Neural cell (in vitro differentiated cells): Measurements from ENCODE around the gene OLFM4. TPM values are rescaled to one million over a fixed set of nuclear protein-coding genes. Genes with fewer than 3 reads are reported as not detected.

ENCODE experiments used
- H2AFZ ChIP-seq: fragments of 200-600, 300-800 bp; sonication (generic), shearing (Covaris generic); 2 replicates; pipeline ENCODE4 v1.6.0; 2014; ENCODE audit warnings: low read depth, mild to moderate bottlenecking, antibody characterized with exemption, low read length, moderate library complexity
- H3F3A ChIP-seq: fragments of 200-600 bp; shearing (Covaris generic); 2 replicates; pipeline ENCODE4 v1.6.1; 2016; ENCODE audit warnings: mild to moderate bottlenecking, moderate library complexity, mixed read lengths, antibody characterized with exemption, low read length; ENCODE audit not compliant: insufficient read depth, poor library complexity, severe bottlenecking
- H3K27ac ChIP-seq: fragments of 200-600, 300-800 bp; sonication (generic), shearing (Covaris generic); 2 replicates; pipeline ENCODE4 v1.5.1; 2014; ENCODE audit warnings: mild to moderate bottlenecking, low read length, moderate library complexity
- H3K27me3 ChIP-seq: fragments of 300-800, 200-600 bp; sonication (generic), shearing (Covaris generic); 2 replicates; pipeline ENCODE4 v1.6.0; 2014; ENCODE audit warnings: mild to moderate bottlenecking, low read depth, low read length, moderate library complexity; ENCODE audit not compliant: insufficient read depth
- H3K36me3 ChIP-seq: fragments of 300-800, 200-600 bp; sonication (generic), shearing (Covaris generic); 2 replicates; pipeline ENCODE4 v1.5.1; 2014; ENCODE audit warnings: mild to moderate bottlenecking, antibody characterized with exemption, low read length, moderate library complexity; ENCODE audit not compliant: insufficient read depth
- H3K4me2 ChIP-seq: fragments of 300-800, 200-600 bp; sonication (generic), shearing (Covaris generic); 2 replicates; pipeline ENCODE4 v1.6.0; 2014; ENCODE audit warnings: mild to moderate bottlenecking, low read length
- H3K4me3 ChIP-seq: fragments of 300-800, 200-600 bp; sonication (generic), shearing (Covaris generic); 2 replicates; pipeline ENCODE4 v1.5.1; 2014; ENCODE audit warnings: mild to moderate bottlenecking, low read length, moderate library complexity
- H3K79me2 ChIP-seq: fragments of 200-600 bp; shearing (Covaris generic); replicated peaks from 2 replicates; pipeline ENCODE4 v1.6.0; 2014; ENCODE audit warnings: mild to moderate bottlenecking, low read length, moderate library complexity; ENCODE audit not compliant: insufficient read depth
- H3K9ac ChIP-seq: fragments of 300-800, 200-600 bp; sonication (generic), shearing (Covaris generic); 2 replicates; pipeline ENCODE4 v1.6.1; 2016; ENCODE audit warnings: mild to moderate bottlenecking, low read length, mixed read lengths
- H3K9me2 ChIP-seq: fragments of 200-600 bp; shearing (Covaris generic); 2 replicates; pipeline ENCODE4 v1.6.1; 2016; ENCODE audit warnings: mild to moderate bottlenecking, low read length, mixed read lengths; ENCODE audit not compliant: insufficient read depth
- H3K9me3 ChIP-seq: fragments of 200-600, 300-800 bp; sonication (generic), shearing (Covaris generic); 2 replicates; pipeline ENCODE4 v1.6.1; 2016; ENCODE audit warnings: mild to moderate bottlenecking, mixed run types, low read length, moderate library complexity, mixed read lengths
- H4K20me1 ChIP-seq: fragments of 200-600 bp; shearing (Covaris generic); 2 replicates; pipeline ENCODE4 v1.6.1; 2016; ENCODE audit warnings: mild to moderate bottlenecking, mixed run types; ENCODE audit not compliant: insufficient read depth
- EP300 ChIP-seq: fragments of 450-650 bp; conservative IDR thresholded peaks from 2 replicates; pipeline ENCODE4 v1.6.1; 2014; ENCODE audit warnings: antibody characterized with exemption, mild to moderate bottlenecking, moderate library complexity; ENCODE audit not compliant: poor library complexity, severe bottlenecking
- EZH2 ChIP-seq: fragments of 200-600, 300-800 bp; shearing (Covaris generic), sonication (generic); IDR thresholded peaks from 2 replicates; pipeline ENCODE4 v1.6.1; 2014; ENCODE audit warnings: antibody characterized with exemption, low read length, borderline replicate concordance, mild to moderate bottlenecking; ENCODE audit not compliant: insufficient read depth, poor library complexity, severe bottlenecking
- MXI1 ChIP-seq: fragments of 450-650 bp; conservative IDR thresholded peaks from 2 replicates; pipeline ENCODE4 v1.6.1; 2014; ENCODE audit warnings: antibody characterized with exemption, mild to moderate bottlenecking; ENCODE audit not compliant: poor library complexity, severe bottlenecking
- POLR2AphosphoS5 ChIP-seq: IDR thresholded peaks from 2 replicates; pipeline ENCODE4 v1.6.1; 2012
- RAD21 ChIP-seq: fragments of 450-650 bp; conservative IDR thresholded peaks from 2 replicates; pipeline ENCODE4 v1.6.1; 2014; ENCODE audit warnings: antibody characterized with exemption, mild to moderate bottlenecking, moderate library complexity
- SMC3 ChIP-seq: fragments of 450-650 bp; conservative IDR thresholded peaks from 2 replicates; pipeline ENCODE4 v1.6.1; 2014; ENCODE audit warnings: antibody characterized with exemption, mild to moderate bottlenecking, moderate library complexity; ENCODE audit not compliant: poor library complexity
- TAF1 ChIP-seq: IDR thresholded peaks from 2 replicates; pipeline ENCODE4 v1.6.1; 2012; ENCODE audit warnings: low read depth
- polyA plus RNA-seq: library from polyadenylated mRNA; depleted of rRNA; stranded (reverse); fragments of >200 nt; gene quantifications from 2 replicates; pipeline ENCODE4 v1.2.3, GENCODE V29; 2014
- TF ChIP-seq, protein P1 (sequence below): IDR thresholded peaks from 2 replicates; pipeline ENCODE4 v1.6.1; 2012; ENCODE audit warnings: borderline replicate concordance
- TF ChIP-seq, protein P2 (sequence below): fragments of 450-650 bp; IDR thresholded peaks from 2 replicates; pipeline ENCODE4 v1.5.1; 2014; ENCODE audit warnings: antibody characterized with exemption, mild to moderate bottlenecking, moderate library complexity; ENCODE audit not compliant: poor library complexity, severe bottlenecking

The OLFM4 gene
- polyA plus RNA-seq, 1 donor from 2014 or later, result 0.46 TPM

DNA sequence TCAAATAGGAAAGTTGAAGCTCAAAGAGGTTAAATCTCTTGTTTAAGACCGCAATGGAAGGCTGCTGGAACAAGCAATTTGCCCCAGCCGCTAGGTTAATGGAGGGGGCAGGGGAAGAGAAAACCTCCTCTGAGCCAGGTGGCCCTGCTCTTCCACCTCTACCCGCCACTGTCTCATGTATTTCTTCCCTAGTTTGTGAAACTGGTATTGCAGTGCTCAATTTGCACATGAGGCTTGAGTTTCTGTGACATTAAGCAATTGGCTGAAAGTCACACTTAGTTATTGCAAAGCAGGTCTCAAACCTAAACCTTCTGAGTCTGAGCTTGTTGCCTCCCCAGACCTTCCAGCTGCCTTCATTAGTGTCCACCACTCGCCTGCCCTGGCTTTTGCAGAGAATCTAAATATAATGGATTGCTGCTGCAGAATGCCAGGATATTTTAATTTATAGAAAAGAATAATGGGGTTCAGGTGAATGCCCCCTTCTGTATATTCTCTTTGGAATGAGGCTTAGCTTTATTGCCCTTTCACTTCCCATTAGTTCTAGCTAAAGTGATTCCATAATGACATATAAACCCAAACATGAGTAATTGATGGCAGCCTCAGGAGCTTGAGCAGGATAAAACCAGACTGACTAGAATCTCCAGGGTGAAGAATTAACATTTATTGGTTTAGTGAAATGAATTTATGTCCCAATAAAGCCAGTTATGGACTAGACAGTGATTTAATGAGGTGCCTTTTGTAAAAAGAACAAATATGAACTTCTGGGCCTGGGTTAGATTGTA lies 27.0 kb upstream of the OLFM4 start:
- Histone ChIP-seq H2AFZ (no peak overlapping the region), H3K27me3 (no peaks in the 10 kb centered on the region), H3K27ac (no peak overlapping the region), H3K9ac (no peak overlapping the region), H3K4me2 (no peak overlapping the region), H3F3A (no peaks in the 10 kb centered on the region), H3K9me3 (no peaks in the 10 kb centered on the region), H3K79me2 (no peaks in the 10 kb centered on the region), H4K20me1 (no peaks in the 10 kb centered on the region), H3K9me2 (no peaks in the 10 kb centered on the region), H3K4me3 (no peak overlapping the region), H3K36me3 (no peaks in the 10 kb centered on the region)
- no peak for TF ChIP-seq RAD21
- no peak for TF ChIP-seq POLR2AphosphoS5
- no peak for TF ChIP-seq MXI1
- no peak for TF ChIP-seq SMC3
- TF ChIP-seq EZH2, result no peak
- TF ChIP-seq EP300, result no peak
- no peak for TF ChIP-seq TAF1
- TF ChIP-seq, protein P1, sequence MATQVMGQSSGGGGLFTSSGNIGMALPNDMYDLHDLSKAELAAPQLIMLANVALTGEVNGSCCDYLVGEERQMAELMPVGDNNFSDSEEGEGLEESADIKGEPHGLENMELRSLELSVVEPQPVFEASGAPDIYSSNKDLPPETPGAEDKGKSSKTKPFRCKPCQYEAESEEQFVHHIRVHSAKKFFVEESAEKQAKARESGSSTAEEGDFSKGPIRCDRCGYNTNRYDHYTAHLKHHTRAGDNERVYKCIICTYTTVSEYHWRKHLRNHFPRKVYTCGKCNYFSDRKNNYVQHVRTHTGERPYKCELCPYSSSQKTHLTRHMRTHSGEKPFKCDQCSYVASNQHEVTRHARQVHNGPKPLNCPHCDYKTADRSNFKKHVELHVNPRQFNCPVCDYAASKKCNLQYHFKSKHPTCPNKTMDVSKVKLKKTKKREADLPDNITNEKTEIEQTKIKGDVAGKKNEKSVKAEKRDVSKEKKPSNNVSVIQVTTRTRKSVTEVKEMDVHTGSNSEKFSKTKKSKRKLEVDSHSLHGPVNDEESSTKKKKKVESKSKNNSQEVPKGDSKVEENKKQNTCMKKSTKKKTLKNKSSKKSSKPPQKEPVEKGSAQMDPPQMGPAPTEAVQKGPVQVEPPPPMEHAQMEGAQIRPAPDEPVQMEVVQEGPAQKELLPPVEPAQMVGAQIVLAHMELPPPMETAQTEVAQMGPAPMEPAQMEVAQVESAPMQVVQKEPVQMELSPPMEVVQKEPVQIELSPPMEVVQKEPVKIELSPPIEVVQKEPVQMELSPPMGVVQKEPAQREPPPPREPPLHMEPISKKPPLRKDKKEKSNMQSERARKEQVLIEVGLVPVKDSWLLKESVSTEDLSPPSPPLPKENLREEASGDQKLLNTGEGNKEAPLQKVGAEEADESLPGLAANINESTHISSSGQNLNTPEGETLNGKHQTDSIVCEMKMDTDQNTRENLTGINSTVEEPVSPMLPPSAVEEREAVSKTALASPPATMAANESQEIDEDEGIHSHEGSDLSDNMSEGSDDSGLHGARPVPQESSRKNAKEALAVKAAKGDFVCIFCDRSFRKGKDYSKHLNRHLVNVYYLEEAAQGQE, result no peak
- TF ChIP-seq, protein P2, sequence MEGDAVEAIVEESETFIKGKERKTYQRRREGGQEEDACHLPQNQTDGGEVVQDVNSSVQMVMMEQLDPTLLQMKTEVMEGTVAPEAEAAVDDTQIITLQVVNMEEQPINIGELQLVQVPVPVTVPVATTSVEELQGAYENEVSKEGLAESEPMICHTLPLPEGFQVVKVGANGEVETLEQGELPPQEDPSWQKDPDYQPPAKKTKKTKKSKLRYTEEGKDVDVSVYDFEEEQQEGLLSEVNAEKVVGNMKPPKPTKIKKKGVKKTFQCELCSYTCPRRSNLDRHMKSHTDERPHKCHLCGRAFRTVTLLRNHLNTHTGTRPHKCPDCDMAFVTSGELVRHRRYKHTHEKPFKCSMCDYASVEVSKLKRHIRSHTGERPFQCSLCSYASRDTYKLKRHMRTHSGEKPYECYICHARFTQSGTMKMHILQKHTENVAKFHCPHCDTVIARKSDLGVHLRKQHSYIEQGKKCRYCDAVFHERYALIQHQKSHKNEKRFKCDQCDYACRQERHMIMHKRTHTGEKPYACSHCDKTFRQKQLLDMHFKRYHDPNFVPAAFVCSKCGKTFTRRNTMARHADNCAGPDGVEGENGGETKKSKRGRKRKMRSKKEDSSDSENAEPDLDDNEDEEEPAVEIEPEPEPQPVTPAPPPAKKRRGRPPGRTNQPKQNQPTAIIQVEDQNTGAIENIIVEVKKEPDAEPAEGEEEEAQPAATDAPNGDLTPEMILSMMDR, result no peak

DNA sequence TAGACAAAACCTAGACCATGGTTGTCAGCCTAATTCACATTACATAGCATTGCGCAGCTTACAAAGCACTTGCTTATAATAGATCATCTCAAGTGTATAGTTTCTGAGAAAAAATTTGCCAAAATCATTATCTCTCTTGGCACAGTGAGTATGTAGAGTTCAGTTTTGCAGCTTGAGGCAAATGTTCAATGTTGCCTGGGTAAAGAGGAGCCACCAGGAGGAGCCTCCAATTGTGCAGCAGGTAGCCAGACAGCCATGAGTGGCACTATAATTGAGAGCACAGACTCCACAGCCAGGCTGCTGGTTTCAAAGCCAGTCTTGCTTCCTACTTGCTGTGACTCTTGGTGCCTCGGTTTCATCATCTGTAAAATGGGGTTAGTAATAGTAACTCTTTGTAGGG lies 24.0 kb upstream of the OLFM4 start:
- H3K4me2 ChIP-seq, result no peak overlapping the region
- H3K36me3 ChIP-seq, result no peaks in the 10 kb centered on the region
- no peaks in the 10 kb centered on the region for H3K9me2 ChIP-seq
- no peak overlapping the region for H2AFZ ChIP-seq
- H3K4me3 ChIP-seq, result no peak overlapping the region
- no peaks in the 10 kb centered on the region for H3K79me2 ChIP-seq
- H3K27ac ChIP-seq, result no peak overlapping the region
- no peak overlapping the region for H3K9ac ChIP-seq
- no peaks in the 10 kb centered on the region for H4K20me1 ChIP-seq
- TF ChIP-seq SMC3 (no peak), MXI1 (no peak), POLR2AphosphoS5 (no peak), EP300 (no peak), RAD21 (no peak), TAF1 (no peak), EZH2 (no peak)
- TF ChIP-seq, protein P1, result no peak
- TF ChIP-seq, protein P2, result no peak
- H3K27me3 ChIP-seq, result no peaks in the 10 kb centered on the region
- H3K9me3 ChIP-seq, result no peaks in the 10 kb centered on the region
- H3F3A ChIP-seq, result no peaks in the 10 kb centered on the region
